Liver (tissue), 9 donors: ENCODE measurements around the gene CLIC1. TPM values are rescaled to one million over a fixed set of nuclear protein-coding genes. Genes with fewer than 3 reads are reported as not detected.

Source experiments
- DNase-seq: peaks from one replicate; pipeline ENCODE4 v3.0.0-alpha.2; 2017; ENCODE audit warnings: low spot score
- H3K27ac ChIP-seq, 2 donors: one replicate each; pipeline ENCODE4 v1.7.0; 2013; ENCODE audit warnings: inconsistent platforms in 2 of 2, low read length in 2 of 2, control low read depth in 1 of 2, low read depth in 1 of 2, mild to moderate bottlenecking in 1 of 2
- H3K27me3 ChIP-seq, 4 donors: one replicate each; pipeline versions ENCODE4 v1.6.1 to v1.7.0; 2013; ENCODE audit warnings: low read length in 3 of 4, inconsistent platforms in 1 of 4, mild to moderate bottlenecking in 1 of 4, moderate library complexity in 1 of 4; ENCODE audit not compliant: control insufficient read depth in 4 of 4, insufficient read depth in 4 of 4
- H3K36me3 ChIP-seq, 4 donors: one replicate each; pipeline versions ENCODE4 v1.6.1 to v1.7.0; 2013; ENCODE audit warnings: low read length in 3 of 4, mild to moderate bottlenecking in 3 of 4, low read depth in 1 of 4, moderate library complexity in 1 of 4; ENCODE audit not compliant: control insufficient read depth in 4 of 4, insufficient read depth in 3 of 4
- H3K4me1 ChIP-seq, 4 donors: one replicate each; pipeline versions ENCODE4 v1.6.1 to v1.7.0; 2013; ENCODE audit warnings: low read length in 3 of 4, mild to moderate bottlenecking in 3 of 4, moderate library complexity in 1 of 4; ENCODE audit not compliant: control insufficient read depth in 4 of 4, insufficient read depth in 4 of 4
- H3K4me3 ChIP-seq, 3 donors: one replicate each; pipeline versions ENCODE4 v1.6.1 to v1.7.0; 2013; ENCODE audit warnings: low read length in 3 of 3, control low read depth in 1 of 3, low read depth in 1 of 3, mild to moderate bottlenecking in 1 of 3
- H3K9ac ChIP-seq, 2 donors: one replicate each; pipeline ENCODE4 v1.7.0; 2013; ENCODE audit warnings: low read length in 2 of 2, mild to moderate bottlenecking in 2 of 2, moderate library complexity in 2 of 2, control low read depth in 1 of 2, low read depth in 1 of 2
- H3K9me3 ChIP-seq, 4 donors: one replicate each; pipeline versions ENCODE4 v1.6.1 to v1.7.0; 2013; ENCODE audit warnings: low read length in 3 of 4; ENCODE audit not compliant: control insufficient read depth in 4 of 4
- EGR1 ChIP-seq, 2 donors: IDR thresholded peaks; 2 replicates each; pipeline ENCODE4 v1.6.1; 2016 to 2018; ENCODE audit warnings: antibody characterized with exemption in 2 of 2, low read depth in 2 of 2
- FOXA2 ChIP-seq: IDR thresholded peaks from 2 replicates; pipeline ENCODE4 v1.6.1; 2016; ENCODE audit warnings: antibody characterized with exemption
- GABPA ChIP-seq, 2 donors: IDR thresholded peaks in 1 of 2; conservative IDR thresholded peaks in 1 of 2; 2 replicates each; pipeline ENCODE4 v1.6.1; 2016; ENCODE audit warnings: antibody characterized with exemption in 2 of 2, mild to moderate bottlenecking in 1 of 2, moderate library complexity in 1 of 2
- HNF4A ChIP-seq, 2 donors: conservative IDR thresholded peaks; 2 replicates each; pipeline ENCODE4 v1.6.1; 2016; ENCODE audit warnings: antibody characterized with exemption in 2 of 2, mild to moderate bottlenecking in 2 of 2
- HNF4G ChIP-seq: IDR thresholded peaks from 2 replicates; pipeline ENCODE4 v1.6.1; 2016; ENCODE audit warnings: antibody characterized with exemption
- JUND ChIP-seq, 2 donors: IDR thresholded peaks; 2 replicates each; pipeline ENCODE4 v1.6.1; 2016; ENCODE audit warnings: antibody characterized with exemption in 2 of 2
- RXRA ChIP-seq, 2 donors: IDR thresholded peaks; 2 replicates each; pipeline ENCODE4 v1.6.1; 2017 to 2018; ENCODE audit warnings: antibody characterized with exemption in 2 of 2, mild to moderate bottlenecking in 1 of 2
- SP1 ChIP-seq: IDR thresholded peaks from 2 replicates; pipeline ENCODE4 v1.6.1; 2018; ENCODE audit warnings: antibody characterized with exemption, mild to moderate bottlenecking
- TAF1 ChIP-seq: conservative IDR thresholded peaks from 2 replicates; pipeline ENCODE4 v1.6.1; 2016; ENCODE audit warnings: antibody characterized with exemption, mild to moderate bottlenecking
- WGBS: extraction: QIAGEN DNeasy Blood & Tissue Kit; methylation state at CpG from one replicate; pipeline ENCODE4 v1.1.7; 2013; 5-methylcytosine and 5-hydroxymethylcytosine counted together
- polyA plus RNA-seq, 2 donors: library from polyadenylated mRNA; stranded (reverse) in 1 of 2; unstranded in 1 of 2; fragments of 200-250 nt in 1 of 2; fragments of >200 nt in 1 of 2; fragmentation: Nextera tagmentation in 1 of 2; extraction: Ambion mirVana in 1 of 2; gene quantifications; one replicate each; pipeline versions ENCODE4 v1.2.1 to v1.2.3, GENCODE V29; 2013 to 2015
- total RNA-seq, 2 donors: library from RNA; depleted of rRNA; stranded (reverse); fragments of >200 nt; gene quantifications; one replicate each; pipeline ENCODE4 v1.2.3, GENCODE V29; 2014
- TF ChIP-seq, protein P1 (sequence below): IDR thresholded peaks from 2 replicates; pipeline ENCODE4 v1.6.1; 2016; ENCODE audit warnings: antibody characterized with exemption
- TF ChIP-seq, protein P2 (sequence below): fragments of 150-350 bp; IDR thresholded peaks from 2 replicates; pipeline ENCODE4 v1.5.1; 2017; ENCODE audit warnings: improper control_type of control experiment, low read depth, low read length; ENCODE audit not compliant: missing input control
- TF ChIP-seq, protein P3 (sequence below): IDR thresholded peaks from 2 replicates; pipeline ENCODE4 v1.6.1; 2016; ENCODE audit warnings: antibody characterized with exemption
- donor health status: healthy.
- donor health status: healthy.
- donor health status: healthy.
- donor health status: healthy.
- donor health status: healthy.

The CLIC1 gene
- total and polyA plus RNA-seq, 4 donors, result 56.5 to 124 (median 64.5) TPM

DNA sequence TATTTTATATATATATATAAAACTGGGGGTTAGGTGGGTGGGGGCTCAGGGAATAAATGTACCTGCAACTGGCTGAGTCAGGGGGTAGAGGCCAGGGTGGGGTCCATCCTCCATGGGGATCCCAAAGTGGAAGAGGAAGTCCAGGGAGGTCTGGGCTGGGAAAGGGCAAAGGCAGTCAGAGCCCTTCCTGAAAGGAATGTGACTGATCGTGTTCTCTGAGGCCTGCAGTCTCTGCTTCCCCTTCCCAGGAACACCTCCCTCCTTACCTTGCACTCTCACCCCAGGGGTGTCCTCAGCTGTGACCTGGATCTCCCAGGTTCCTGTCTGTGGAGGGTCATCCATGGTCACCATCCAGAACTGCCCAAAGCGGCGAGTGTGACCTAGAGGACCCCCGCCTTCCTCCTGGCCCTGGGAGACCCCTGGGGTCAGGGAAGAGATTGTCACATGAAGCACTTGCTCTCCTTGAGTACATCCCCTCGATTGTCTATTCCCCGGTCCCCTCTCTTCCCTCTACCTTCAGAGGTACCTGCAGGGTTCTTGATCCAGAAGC is 30.8 kb upstream of the CLIC1 start:
- H3K27me3 ChIP-seq, result no peaks in the 10 kb centered on the region
- no peaks in the 10 kb centered on the region for H3K9me3 ChIP-seq
- no peaks in the 10 kb centered on the region for H3K4me1 ChIP-seq
- no peak overlapping the region for H3K9ac ChIP-seq
- WGBS, result 85% methylated on average over 6 of the region's 6 CpGs
- H3K4me3 ChIP-seq, result no peak overlapping the region
- no peak for TF ChIP-seq SP1
- TF ChIP-seq TAF1, result no peak
- TF ChIP-seq, protein P1, sequence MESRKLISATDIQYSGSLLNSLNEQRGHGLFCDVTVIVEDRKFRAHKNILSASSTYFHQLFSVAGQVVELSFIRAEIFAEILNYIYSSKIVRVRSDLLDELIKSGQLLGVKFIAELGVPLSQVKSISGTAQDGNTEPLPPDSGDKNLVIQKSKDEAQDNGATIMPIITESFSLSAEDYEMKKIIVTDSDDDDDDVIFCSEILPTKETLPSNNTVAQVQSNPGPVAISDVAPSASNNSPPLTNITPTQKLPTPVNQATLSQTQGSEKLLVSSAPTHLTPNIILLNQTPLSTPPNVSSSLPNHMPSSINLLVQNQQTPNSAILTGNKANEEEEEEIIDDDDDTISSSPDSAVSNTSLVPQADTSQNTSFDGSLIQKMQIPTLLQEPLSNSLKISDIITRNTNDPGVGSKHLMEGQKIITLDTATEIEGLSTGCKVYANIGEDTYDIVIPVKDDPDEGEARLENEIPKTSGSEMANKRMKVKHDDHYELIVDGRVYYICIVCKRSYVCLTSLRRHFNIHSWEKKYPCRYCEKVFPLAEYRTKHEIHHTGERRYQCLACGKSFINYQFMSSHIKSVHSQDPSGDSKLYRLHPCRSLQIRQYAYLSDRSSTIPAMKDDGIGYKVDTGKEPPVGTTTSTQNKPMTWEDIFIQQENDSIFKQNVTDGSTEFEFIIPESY, result no peak
- TF ChIP-seq GABPA (IDR thresholded peaks at IDR 0.05 in 1 of 2, conservative IDR thresholded peaks at IDR 0.05 in 1 of 2), result no peak
- TF ChIP-seq HNF4A (conservative IDR thresholded peaks at IDR 0.05), result no peak
- no peak for TF ChIP-seq HNF4G
- no peak overlapping the region for H3K27ac ChIP-seq
- DNase-seq, result no peak
- no peaks in the 10 kb centered on the region for H3K36me3 ChIP-seq

DNA sequence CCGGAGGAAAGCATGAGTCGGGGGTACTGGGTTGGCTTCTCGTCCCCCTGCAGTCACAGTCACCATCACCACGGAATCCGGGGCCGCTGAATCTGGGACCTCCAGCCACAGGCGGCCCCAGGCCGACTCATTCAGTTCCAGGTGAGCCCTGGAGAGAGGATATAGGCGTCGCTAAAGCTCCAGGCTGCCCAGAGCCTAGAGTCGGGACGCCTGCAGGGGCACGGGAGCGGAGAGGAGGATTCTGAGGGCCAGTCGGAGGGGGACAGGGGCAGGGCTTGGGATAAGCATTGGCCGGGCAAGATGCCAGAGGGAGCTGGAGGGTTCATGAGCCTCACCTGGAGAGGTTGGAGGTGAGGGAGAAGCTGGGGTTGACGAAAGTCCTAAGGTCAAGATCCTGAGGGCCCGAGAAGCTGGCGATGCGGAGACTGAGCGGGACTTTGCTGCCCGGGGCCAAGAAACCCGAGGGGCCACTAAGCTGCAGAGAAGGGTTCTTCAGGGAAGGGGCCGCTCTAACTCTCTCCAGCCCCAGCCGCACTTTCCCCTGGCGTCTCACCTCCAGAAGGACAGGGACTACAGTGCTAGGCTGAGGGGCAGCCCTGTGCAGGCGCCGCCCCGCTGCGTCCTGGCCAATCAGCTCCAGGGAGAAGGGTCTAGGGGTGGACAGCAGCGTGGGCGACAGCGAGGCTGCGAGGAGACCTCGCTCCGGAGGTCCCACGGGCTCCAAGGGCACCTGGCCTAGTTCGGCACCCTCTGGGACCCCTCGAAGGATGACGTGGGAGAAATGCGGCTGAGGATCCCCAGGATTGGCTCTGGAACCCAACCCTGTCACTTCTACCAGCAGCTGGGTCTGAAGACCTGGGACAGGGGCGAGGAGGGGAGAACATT is 29.8 kb upstream of the CLIC1 start:
- TF ChIP-seq, protein P1, result no peak
- TF ChIP-seq HNF4G (no peak), TAF1 (no peak)
- TF ChIP-seq, protein P2, sequence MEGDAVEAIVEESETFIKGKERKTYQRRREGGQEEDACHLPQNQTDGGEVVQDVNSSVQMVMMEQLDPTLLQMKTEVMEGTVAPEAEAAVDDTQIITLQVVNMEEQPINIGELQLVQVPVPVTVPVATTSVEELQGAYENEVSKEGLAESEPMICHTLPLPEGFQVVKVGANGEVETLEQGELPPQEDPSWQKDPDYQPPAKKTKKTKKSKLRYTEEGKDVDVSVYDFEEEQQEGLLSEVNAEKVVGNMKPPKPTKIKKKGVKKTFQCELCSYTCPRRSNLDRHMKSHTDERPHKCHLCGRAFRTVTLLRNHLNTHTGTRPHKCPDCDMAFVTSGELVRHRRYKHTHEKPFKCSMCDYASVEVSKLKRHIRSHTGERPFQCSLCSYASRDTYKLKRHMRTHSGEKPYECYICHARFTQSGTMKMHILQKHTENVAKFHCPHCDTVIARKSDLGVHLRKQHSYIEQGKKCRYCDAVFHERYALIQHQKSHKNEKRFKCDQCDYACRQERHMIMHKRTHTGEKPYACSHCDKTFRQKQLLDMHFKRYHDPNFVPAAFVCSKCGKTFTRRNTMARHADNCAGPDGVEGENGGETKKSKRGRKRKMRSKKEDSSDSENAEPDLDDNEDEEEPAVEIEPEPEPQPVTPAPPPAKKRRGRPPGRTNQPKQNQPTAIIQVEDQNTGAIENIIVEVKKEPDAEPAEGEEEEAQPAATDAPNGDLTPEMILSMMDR, result no peak
- TF ChIP-seq, protein P3, sequence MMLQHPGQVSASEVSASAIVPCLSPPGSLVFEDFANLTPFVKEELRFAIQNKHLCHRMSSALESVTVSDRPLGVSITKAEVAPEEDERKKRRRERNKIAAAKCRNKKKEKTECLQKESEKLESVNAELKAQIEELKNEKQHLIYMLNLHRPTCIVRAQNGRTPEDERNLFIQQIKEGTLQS, result no peak
- WGBS, result 67% methylated on average over 42 of the region's 42 CpGs
- no peaks in the 10 kb centered on the region for H3K9me3 ChIP-seq
- no peak overlapping the region for H3K4me3 ChIP-seq
- H3K9ac ChIP-seq, result no peak overlapping the region
- no peaks in the 10 kb centered on the region for H3K4me1 ChIP-seq
- H3K36me3 ChIP-seq, result no peaks in the 10 kb centered on the region
- no peak for DNase-seq
- no peak overlapping the region for H3K27ac ChIP-seq
- H3K27me3 ChIP-seq, result no peaks in the 10 kb centered on the region

DNA sequence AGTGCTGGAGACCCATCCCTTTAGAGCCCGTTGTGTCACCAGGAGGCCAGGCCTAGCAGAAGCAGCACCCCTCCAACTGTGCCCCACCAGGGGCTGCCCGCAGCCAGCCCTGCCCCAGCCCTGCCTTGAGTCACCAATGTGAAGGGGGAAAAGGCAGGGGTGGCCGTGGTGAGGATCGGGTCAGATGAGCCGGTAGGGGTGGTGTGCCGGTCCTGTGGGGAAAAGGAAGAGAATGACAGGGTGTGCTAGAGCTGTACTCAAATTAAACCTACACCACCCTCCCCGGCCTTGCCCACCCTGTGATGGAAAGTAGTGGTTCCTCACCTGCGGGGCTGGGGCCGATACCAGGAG is 29.2 kb upstream of the CLIC1 start:
- DNase-seq, result no peak
- Histone ChIP-seq H3K27me3 (no peaks in the 10 kb centered on the region), H3K36me3 (no peaks in the 10 kb centered on the region), H3K9me3 (no peaks in the 10 kb centered on the region), H3K4me1 (no peaks in the 10 kb centered on the region), H3K27ac (no peak overlapping the region), H3K4me3 (no peak overlapping the region), H3K9ac (no peak overlapping the region)
- WGBS, result 94% methylated on average over 9 of the region's 9 CpGs
- no peak for TF ChIP-seq GABPA (IDR thresholded peaks at IDR 0.05 in 1 of 2, conservative IDR thresholded peaks at IDR 0.05 in 1 of 2)
- no peak for TF ChIP-seq EGR1 (IDR thresholded peaks at IDR 0.05; ENCODE audit: low read depth in 2 of 2)
- TF ChIP-seq, protein P3, result no peak
- TF ChIP-seq RXRA (IDR thresholded peaks at IDR 0.05), result no peak
- no peak for TF ChIP-seq SP1
- TF ChIP-seq, protein P2, result no peak
- no peak for TF ChIP-seq TAF1
- no peak for TF ChIP-seq JUND (IDR thresholded peaks at IDR 0.05)
- no peak for TF ChIP-seq FOXA2
